Stimulated activated naive CD4-positive, alpha-beta T cell (primary cell): ENCODE results near the gene XRCC1.
A peak's percentile ranks its signal among the peaks of the same experiment; 100 is the strongest.
"Not testable (repeated sequence)": the region's sequence is repeated elsewhere in the genome, so short reads cannot be mapped to it uniquely, and the experiment has no call there.

Experiments
- DNase-seq, 6 experiments: peaks; one replicate each; lab custom pipeline; 2025; lab: John Stamatoyannopoulos, UW

The XRCC1 gene

DNA sequence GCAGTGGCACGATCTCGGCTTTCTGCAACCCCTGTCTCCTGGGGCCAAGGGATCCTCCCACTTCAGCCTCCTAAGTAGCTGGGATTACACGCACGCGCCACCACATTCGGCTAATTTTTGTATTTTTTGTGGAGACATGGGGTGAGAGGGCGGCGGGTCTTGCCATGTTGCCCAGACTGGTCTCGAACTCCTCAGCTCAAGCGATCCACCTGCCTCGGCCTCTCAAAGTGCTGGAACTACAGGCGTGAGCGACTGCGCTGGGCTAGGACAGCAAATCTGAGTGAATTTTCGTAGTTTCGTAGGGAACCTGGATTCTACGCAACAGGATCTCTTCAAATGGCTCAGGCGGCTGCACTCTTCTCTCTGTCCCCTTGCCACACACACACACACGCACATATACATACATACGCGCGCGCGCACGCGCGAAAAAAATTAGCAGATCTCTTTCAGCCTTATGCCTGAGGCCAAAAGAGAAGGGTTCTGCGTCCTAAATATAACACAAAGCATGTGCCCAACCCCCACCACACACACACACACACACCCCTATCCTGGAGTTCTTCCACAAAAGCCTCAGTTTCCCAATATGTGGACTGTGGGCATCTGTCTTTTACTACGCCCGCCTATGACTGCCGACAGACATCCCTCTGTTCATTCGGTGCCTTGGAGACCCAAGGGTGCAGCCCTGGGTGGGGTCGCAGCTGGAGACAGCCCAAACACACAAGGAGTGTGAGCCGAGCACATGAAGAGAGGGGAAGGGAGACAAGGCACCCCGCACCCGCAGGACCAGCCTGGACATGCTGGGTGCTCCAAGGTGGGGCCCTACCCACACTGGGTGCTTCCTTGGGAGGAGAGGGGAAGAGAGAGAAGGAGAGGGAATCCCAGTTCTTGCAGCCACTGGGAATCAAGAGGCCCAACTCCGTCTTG, 890 bp upstream of the XRCC1 start:
- peak in 1 of 6 experiments; percentile 50 for DNase-seq

DNA sequence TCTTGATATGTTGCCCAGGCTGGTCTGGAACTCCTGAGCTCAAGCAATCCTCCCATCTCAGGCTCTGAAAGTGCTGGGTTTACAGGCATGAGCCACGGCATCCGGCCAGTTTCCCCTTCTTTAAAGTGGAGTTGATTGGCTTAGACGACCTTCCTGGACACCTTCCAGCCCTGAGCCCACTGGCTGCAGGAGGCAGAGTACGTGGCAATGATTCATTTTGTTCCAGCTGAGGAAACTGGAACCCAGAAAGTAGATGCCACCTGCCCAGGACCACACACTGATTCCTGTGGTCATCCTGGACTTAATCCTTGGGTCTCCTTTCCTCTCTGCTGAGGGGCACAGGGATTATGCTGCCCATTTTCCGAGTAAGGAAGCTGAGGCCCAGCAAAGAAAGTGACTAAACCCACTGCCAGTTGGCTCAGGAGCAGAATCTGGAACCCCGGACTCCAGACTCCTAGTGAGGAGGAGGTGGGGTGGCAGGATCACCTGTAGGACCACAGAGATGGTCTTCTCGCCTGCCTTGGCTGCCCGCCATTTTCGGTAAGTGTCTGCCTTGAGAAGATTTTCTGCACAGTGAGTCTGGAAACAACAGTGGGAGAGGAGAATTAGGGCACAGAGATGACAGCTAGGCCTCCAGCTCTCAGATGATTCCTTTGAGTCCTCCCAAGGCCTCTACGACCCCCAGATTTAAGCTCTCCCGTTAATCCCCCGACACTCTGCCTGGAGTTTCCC, 737 bp downstream of the XRCC1 start:
- DNase-seq = no peak

DNA sequence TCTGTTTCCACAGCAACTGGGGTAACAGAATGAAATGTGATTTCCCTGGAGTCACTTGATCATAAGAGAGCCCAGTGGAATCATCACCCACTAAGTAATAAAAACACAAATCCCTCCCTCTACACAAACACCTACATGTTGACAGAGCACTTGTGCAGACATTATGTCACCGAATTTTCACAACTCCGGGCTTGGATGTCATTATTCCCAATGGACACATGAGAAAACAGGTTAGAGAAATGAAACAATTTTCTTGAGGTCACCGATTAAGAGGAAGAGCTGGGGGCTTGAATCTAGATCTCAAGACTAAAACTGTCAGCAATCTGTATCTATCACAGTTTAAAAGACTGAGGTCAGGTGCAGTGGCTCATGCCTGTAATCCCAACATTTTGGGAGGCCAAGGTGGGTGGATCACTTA, 3.1 kb downstream of the XRCC1 start:
- DNase-seq = no peak

DNA sequence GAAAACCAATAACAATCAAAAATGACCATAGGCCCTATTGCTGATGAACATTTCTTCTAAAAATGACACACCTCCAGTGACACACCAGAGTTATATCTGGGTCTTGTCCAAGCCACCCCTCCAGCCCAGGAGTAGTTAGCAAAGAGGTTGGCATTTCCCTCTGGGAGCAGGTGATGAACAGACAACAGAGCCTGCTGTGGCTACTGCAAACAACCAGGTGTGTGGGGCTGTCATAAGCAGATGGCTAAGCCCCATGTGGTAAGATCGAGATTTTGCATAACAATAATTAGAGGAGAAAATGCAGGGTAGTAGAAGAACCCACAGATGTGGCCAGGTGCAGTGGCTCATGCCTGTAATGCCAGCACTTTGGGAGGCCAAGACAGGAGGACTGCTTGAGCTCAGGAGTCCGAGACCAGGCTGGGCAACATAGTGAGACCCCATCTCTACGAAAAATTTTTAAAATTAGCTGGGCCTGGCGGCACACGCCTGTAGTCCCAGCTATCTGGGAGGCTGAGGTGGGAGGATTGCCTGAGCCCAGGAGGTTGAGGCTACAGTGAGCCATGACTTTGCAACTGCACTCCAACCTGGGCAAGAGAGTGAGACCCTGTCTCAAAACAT, 5.0 kb downstream of the XRCC1 start:
- no peak for DNase-seq

DNA sequence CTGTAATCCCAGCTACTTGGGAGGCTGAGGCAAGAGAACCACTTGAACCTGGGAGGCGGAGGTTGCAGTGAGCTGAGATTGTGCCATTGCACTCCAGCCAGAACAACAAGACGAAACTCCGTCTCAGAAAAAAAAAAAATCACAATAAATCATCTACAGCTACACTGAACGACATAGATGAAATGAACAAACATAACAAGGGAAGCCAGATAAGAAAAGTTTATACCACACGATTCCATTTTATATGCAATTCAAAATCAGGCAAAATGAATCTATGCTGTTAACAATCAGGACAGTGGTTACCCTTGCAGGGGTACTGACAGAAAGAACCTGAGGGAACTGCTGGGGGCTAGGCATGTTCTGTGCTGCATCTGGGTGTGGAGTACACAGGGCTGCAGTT, 5.7 kb downstream of the XRCC1 start:
- DNase-seq = no peak

DNA sequence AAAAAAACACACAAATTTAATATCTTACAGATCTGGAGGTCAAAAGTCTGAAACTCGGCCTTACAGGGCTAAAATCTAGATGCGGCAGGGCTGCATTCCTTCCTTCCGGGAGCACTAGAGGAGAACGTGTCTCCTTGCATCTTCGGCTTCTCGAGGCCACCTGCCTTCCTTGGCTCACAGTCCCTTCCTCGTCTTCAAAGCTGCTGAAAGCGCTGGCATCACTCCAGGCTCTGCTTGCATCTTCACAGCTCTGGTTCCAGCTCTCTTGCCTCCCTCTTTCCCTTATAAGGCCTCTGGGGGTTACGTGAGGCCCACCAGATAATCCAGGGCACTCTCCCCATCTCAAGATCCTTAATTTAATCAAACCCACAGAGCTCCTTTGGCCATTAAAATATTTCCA, 10.5 kb downstream of the XRCC1 start:
- no peak for DNase-seq

DNA sequence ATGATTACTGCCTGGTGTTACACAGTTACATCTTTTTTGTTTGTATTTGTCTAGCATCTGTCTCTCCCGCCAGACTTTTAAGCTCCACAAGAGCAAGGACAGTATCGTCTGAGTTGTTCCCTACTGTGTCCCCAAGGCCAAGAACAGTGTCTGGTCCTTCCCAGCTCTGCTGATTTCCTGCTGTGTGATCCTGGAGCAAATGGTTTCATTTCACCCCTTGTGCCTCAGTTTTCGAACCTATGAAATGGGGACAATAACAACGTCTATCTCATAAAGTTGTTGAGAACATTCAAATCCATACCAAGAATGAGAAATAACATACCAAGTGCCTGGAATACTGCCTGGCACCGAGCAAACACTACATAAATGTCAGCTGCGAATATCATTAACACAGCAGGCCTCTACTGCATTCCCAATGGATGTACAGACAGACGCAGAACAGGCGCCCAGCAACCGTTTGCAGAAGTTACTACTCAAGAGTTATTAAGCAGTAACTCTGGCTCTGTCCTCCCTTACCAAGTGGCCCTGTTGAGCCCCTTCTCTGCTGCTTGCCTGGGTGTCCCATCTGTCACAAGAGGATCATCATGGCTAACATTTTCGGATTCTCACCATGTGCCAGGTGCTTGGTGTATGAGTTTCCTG, 11.4 kb downstream of the XRCC1 start:
- DNase-seq = peak in 1 of 6 experiments; percentile 7

DNA sequence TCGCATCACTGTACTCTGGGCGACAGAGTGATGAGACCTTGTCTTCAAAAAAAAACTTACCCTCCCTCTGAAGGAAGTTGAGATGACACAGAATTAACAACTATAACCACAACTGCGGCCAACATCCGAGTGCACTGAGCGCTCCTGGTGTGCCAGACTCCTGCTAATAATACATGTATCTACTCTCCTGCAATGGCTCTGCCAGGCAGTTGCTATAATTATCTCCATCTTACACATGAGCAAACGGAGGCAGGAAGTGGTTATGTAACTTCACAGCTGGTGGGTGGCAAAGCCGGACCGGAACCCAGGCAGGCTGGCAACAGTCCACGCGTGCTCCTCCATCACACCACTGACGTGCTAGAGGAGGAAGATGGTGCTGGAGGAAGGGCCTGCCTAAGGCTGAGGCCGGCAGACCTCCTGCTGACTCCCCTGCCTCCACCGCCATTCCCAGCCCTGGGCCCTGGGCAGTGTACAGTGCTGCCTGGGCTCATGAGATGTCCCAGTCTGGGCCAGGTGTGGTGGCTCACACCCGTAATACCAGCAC, 12.6 kb downstream of the XRCC1 start:
- peak; percentile 37 to 82 (median 72) for DNase-seq

DNA sequence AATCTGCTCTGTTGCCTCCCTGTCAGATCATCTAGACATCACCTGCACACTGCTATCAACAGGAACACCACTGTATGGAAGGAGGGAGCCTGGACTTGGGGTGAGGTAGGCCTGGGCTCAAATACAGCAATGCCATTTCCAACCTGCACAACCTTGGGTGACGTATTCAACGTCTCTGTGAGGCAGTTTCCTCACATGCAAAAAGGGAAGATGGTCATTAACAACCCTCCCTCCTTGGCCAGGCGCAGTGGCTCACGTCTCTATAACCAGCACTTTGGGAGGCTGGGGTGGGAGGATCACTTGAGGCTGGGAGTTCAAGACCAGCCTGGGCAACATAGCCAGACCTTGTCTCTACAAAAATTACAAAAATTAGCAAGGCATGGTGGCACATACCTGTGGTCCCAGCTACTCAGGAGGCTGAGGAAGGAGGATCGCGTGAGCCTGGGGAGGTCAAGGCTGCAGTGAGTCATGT, 13.1 kb downstream of the XRCC1 start:
- DNase-seq = peak in 3 of 6 experiments; percentile 15 to 37 (median 27)

DNA sequence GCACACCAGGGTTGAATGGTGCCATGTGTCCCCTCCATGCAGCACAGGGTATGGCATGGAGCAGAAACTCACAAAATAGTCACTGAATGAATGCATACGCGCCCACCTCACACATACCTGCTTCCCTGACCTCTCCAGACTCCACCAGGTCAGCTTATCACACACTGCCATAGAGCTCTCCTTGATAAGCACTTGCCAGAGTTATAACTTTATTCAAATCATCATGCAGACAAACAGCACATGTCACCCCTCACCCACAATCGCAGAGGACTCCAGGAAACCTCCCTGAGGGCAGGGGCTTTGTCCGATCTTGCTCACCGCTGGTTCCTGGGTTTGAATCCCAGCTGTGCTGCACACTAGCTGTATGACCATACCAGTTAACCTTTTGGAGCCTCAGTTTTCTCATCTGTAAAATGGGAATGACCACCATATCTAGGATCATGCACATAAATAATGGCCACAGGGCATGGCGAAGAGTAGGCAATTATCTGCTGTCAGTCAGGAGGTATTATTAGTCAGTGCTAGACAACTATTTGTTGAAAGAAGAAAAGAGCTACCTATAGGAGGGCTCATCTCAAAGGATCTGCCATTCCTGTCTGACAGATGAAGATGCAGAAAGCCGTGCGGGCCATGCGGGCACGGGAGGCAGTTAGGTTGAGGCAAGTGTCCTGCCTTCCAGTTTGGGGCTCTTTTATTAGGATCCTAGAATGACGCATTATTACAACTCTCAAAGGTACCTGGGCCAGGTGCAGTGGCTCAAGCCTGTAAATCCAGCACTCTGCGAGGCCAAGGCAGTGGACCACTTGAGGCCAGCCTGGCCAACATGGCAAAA, 14.0 kb downstream of the XRCC1 start:
- DNase-seq = no peak

DNA sequence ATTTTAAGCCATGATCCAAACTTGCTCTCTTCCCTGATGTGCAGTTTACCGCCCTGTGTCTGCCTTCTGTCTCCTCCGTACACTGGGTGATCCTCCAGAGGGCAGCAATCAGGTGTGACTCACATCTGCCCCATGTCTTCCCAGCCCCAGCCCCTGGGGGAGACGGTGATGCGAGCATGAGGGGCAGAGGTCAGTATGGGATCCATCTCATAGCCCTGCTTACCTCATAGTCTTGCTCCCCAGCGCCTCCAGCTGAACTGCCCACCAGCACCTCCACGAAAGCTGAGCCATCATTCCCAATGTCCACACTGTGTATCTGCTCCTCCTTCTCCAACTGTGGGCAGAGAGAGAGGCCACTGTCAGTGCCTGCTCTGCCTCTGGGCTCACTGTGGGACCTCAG, 14.6 kb downstream of the XRCC1 start:
- peak in 2 of 6 experiments; percentile 17 to 18 for DNase-seq

DNA sequence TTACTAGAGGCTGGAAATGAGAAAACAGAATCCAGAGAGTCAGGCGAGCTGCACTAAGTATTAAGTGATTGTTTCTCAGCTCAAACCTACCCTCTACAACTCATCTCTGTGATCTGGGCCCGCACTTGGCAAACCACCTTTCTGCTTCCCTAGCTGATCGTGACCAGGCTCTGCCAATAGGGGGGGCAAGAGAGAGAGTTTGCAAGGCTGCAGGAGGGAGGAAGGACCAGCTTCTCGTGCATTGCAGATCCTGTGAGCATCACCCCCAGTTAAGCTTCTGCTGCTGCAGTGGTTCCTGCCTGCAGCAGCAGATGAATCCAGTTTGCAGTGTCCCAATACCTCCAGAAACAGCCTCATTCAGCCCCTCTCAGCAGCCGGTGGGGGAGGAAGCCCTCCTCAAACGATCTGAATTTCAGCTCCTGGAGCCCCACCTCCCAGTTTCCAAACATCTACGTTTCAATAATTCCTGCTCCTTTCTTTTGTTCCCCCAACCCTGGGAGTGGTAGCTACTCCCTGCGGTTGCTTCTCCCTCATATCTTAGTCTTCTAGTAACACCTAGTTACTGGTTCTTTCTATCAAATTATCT, 20.0 kb downstream of the XRCC1 start:
- peak; percentile 67 to 90 (median 75) for DNase-seq

DNA sequence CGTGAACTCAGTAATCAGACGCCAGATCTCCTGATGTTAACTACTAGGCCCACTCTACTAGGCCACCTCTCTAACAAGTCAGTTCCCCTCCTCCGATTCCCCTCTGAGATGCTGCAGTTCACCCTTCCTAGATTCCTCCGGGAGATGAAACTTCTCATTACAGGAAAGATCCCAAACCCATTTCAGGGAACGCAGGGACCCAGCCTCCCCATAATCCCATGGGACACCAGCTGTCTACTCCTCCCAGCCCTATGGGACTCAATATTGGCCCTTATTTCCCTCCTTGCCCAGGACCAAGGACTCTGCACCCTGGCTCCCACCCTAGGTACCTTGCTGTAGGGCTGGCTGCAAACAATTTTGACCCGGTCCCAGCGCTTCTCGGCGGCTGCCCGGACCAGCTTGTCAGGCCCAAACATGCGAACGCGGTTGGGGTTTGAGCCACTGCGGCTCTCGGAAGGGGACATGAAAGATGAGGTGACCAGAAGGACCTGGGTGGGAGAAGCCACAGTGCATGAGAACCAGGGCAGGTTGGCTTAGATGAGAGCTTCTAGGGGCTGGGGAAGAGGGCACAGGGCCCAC, 20.9 kb downstream of the XRCC1 start:
- no peak for DNase-seq

DNA sequence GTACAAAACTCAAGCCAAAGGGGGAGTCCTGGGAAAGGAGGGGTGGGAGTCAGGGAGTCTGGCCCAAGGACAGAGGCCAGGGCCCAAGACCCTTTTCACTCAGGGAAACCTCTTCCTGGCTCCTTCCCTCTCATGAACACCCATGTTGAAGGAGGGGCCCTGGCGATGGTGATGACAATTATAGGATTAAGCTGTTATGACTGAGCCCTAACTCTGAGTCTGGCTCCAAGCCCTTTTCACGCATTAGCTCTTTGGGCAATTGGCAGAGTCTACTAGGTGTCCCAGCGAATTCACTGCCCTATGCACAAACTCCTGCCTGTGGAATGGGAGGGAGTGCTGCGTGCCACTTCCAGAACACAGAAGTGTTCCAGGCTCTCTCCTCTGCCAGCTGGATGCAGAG, 21.7 kb downstream of the XRCC1 start:
- DNase-seq = no peak

DNA sequence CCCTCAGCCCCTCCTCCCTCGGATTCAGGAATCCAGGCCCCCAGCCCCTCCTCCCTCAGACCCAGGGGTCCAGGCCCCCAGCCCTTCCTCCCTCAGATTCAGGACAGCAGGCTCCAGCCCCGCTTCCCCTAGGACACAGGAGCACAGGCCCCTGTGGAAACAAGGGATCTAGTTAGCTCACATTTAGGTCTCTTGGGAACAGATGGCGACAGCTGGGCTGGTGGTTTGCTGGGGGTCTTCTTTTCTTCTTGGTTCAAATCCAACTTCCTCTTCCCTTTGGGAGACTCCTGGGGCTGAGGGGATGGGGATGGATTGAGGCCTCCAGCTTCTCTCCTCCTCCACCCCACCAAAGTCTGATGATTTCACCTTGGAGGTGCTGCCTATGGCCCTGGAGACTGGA, 22.7 kb downstream of the XRCC1 start:
- no peak for DNase-seq

DNA sequence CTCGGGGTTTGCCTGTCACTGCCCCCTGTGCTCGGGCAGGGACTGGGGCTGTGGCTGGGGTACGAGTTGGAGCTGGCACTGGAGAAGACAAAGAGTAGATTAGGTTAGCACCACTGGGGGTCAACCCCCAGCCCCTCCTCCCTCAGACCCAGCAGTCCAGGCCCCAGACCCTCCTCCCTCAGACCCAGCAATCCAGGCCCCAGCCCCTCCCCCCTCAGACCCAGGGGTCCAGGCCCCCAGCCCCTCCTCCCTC, 23.2 kb downstream of the XRCC1 start:
- no peak for DNase-seq

DNA sequence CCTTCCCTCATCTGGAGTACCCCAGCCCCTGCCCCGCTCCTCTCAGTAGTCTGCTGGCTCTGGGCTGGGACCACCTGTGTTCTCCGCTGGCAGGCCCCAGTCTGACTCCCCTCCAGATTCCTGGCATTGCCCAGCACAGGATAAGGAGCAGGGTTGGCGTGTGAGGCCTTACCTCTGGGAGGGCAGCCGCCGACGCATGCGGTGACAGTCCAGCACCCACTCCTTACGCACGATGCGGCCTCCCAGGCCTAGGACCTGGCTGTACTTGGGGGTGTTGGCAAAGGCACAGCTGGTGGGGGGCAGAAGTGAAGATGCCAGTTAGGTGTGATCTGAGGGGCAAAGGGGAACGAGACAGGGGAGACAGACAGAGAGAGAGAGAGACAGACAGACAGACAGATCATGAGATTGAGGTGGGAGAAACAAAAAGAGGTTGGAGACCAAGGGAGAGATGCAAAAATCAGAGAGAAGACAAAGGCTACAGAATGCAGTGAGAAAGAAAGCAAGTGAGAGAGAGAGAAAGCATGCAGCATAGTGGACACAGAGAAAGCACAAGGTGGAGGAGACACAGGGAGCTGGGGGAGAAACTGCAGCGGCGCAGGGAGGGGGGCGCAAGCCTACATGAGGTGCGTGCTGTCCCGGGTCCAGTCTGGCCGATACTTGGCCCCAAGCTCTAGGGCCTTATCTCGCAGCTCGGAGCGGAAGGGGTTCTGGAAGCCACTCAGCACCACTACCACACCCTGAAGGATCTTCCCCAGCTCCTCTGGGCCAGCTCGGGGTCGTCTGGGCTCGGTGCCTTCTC, 23.7 kb downstream of the XRCC1 start:
- DNase-seq = no peak

DNA sequence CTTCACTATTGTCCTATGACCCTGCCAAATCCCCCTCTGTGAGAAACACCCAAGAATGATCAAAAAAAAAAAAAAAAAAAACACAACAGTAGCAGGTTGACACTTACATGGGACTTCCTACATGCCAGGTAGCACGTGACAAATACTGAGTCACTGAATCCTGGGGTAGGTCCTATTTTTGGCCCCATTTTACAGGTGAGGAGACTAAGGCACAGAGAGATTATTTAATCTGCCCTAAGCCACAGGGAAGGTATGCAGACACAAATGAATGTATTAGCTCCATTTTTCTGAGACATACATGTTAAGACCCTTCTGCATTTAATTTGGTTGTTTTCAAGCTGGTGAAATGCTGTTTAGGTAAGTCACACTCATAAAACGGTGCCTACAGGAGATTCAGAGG, 26.6 kb downstream of the XRCC1 start:
- no peak for DNase-seq

DNA sequence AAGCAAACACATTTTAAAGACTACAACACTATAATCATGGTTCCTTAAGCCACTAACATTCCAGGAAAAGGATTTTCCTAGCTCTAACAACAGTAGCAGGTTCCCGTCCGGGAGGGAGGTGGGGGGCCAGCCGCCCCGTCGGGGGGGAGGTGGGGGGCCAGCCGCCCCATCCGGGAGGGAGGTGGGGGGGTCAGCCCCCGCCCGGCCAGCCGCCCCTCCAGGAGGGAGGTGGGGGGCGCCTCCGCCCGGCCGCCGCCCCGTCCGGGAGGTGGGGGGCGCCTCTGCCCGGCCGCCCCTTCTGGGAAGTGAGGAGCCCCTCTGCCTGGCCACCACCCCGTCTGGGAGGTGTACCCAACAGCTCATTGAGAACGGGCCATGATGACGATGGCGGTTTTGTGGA, 27.4 kb downstream of the XRCC1 start:
- DNase-seq = not testable (repeated sequence)

DNA sequence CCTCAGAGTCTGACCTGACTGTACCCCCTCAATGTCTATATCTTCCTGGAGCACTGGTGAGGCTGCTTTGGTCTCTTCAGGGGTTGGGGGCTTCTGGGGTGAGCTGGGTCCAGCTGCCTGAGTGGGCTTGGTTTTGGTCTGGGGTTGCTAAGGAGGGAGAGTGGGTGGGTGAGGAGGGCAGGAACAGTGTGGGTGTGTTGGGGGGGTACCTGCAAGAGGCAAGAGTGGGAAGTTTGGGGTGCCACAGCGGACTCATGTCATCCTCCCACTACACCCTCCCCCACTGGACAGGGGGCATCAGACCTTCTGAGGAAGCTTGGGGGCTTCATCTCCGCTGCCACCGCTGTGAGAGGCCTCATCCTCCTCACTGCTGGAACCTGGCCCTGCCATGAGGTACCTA, 28.7 kb downstream of the XRCC1 start:
- no peak for DNase-seq
